IMR-90 (cell line): ENCODE results near the gene SLC22A4. TPM values are rescaled to one million over a fixed set of nuclear protein-coding genes. Genes with fewer than 3 reads are reported as not detected.

Experiments
- ATAC-seq: fragments of 200-7000 bp; cut with Tn5 transposase; 2 replicates; pipeline ENCODE4 v1.9.1; 2020; ENCODE audit warnings: low read depth, mild to moderate bottlenecking, moderate library complexity
- BruUV-seq: library from RNA; stranded (reverse); fragments of 400-500 nt; replicated peaks from 2 replicates; lab custom pipeline; 2021; lab: Mats Ljungman, UMichigan
- CTCF ChIA-PET: fragments of 300-600 bp; formaldehyde crosslinking; extraction: SDS; loops from one replicate; lab custom pipeline; 2021; ENCODE audit warnings: antibody characterized with exemption; lab: Yijun Ruan, JAX
- POLR2A ChIA-PET: fragments of 300-600 bp; sonication (Branson Sonifier 250); formaldehyde crosslinking; loops from one replicate; lab custom pipeline; 2022; ENCODE audit warnings: antibody characterized with exemption; ENCODE audit not compliant: unreplicated experiment; lab: Charles Lee
- DNase-seq: peaks from one replicate; pipeline ENCODE4 v3.0.0; 2013
- H2AFZ ChIP-seq: replicated peaks from 2 replicates; pipeline ENCODE3; 2013; ENCODE audit warnings: low read length, mild to moderate bottlenecking; ENCODE audit not compliant: poor library complexity
- H2AK5ac ChIP-seq: 2 replicates; pipeline ENCODE4 v1.6.1; 2013; ENCODE audit warnings: low read depth, low read length, inconsistent platforms
- H2AK9ac ChIP-seq: replicated peaks from 2 replicates; pipeline ENCODE3; 2013; ENCODE audit warnings: mild to moderate bottlenecking, low read depth, low read length, moderate library complexity; ENCODE audit not compliant: poor library complexity
- H2BK120ac ChIP-seq: 2 replicates; pipeline ENCODE4 v1.6.1; 2013; ENCODE audit warnings: low read depth, low read length, inconsistent platforms
- H2BK15ac ChIP-seq: 3 replicates; pipeline ENCODE4 v1.6.1; 2013; ENCODE audit warnings: low read depth, low read length, inconsistent platforms
- H2BK20ac ChIP-seq: 2 replicates; pipeline ENCODE4 v1.6.1; 2013; ENCODE audit warnings: low read depth, mild to moderate bottlenecking, inconsistent platforms, low read length, moderate library complexity
- H2BK5ac ChIP-seq: 2 replicates; pipeline ENCODE4 v1.6.1; 2013; ENCODE audit warnings: mild to moderate bottlenecking, low read depth, low read length, inconsistent platforms; ENCODE audit not compliant: poor library complexity, severe bottlenecking
- H3K14ac ChIP-seq: replicated peaks from 2 replicates; pipeline ENCODE4 v1.6.1; 2013; ENCODE audit warnings: low read depth, low read length, inconsistent platforms
- H3K18ac ChIP-seq: 2 replicates; pipeline ENCODE4 v1.6.1; 2013; ENCODE audit warnings: low read depth, low read length, control low read depth
- H3K23ac ChIP-seq: 2 replicates; pipeline ENCODE4 v1.6.1; 2013; ENCODE audit warnings: low read depth, low read length, inconsistent platforms
- H3K27ac ChIP-seq: 2 replicates; pipeline ENCODE4 v1.5.1; 2013; ENCODE audit warnings: mild to moderate bottlenecking, control low read depth, low read length; ENCODE audit not compliant: insufficient read depth
- H3K27me3 ChIP-seq: 2 replicates; pipeline ENCODE4 v1.6.1; 2013; ENCODE audit warnings: low read length; ENCODE audit not compliant: control insufficient read depth, insufficient read depth
- H3K36me3 ChIP-seq: 2 replicates; pipeline ENCODE4 v1.6.1; 2013; ENCODE audit warnings: low read length, mixed read lengths; ENCODE audit not compliant: control insufficient read depth, insufficient read depth
- H3K4ac ChIP-seq: 2 replicates; pipeline ENCODE4 v1.6.1; 2013; ENCODE audit warnings: low read depth, low read length, inconsistent platforms
- H3K4me1 ChIP-seq: 2 replicates; pipeline ENCODE4 v1.6.1; 2013; ENCODE audit warnings: low read length, mixed read lengths; ENCODE audit not compliant: control insufficient read depth, insufficient read depth
- H3K4me2 ChIP-seq: 2 replicates; pipeline ENCODE4 v1.6.1; 2013; ENCODE audit warnings: low read depth, mild to moderate bottlenecking, control low read depth, low read length, moderate library complexity
- H3K4me3 ChIP-seq: 2 replicates; pipeline ENCODE4 v1.5.1; 2013; ENCODE audit warnings: low read depth, mild to moderate bottlenecking, control low read depth, low read length, moderate library complexity; ENCODE audit not compliant: insufficient read depth
- H3K56ac ChIP-seq: 2 replicates; pipeline ENCODE4 v1.6.1; 2013; ENCODE audit warnings: low read length, inconsistent platforms; ENCODE audit not compliant: insufficient read depth; ENCODE audit errors: extremely low read depth
- H3K79me1 ChIP-seq, 2 experiments: 2 replicates each; pipeline ENCODE4 v1.6.1; 2013; ENCODE audit warnings: low read length in 2 of 2, inconsistent platforms in 1 of 2, low read depth in 1 of 2
- H3K9ac ChIP-seq: 2 replicates; pipeline ENCODE4 v1.6.1; 2013; ENCODE audit warnings: low read depth, low read length, control low read depth
- H3K9me1 ChIP-seq: 2 replicates; pipeline ENCODE4 v1.6.1; 2013; ENCODE audit warnings: low read length, inconsistent platforms; ENCODE audit not compliant: insufficient read depth
- H3K9me3 ChIP-seq: 2 replicates; pipeline ENCODE4 v1.6.1; 2013; ENCODE audit warnings: low read length; ENCODE audit not compliant: control insufficient read depth, insufficient read depth
- H4K20me1 ChIP-seq: 2 replicates; pipeline ENCODE4 v1.6.1; 2013; ENCODE audit warnings: low read length, inconsistent platforms; ENCODE audit not compliant: insufficient read depth
- H4K5ac ChIP-seq: 2 replicates; pipeline ENCODE4 v1.6.1; 2013; ENCODE audit warnings: mild to moderate bottlenecking, low read depth, low read length, control low read depth
- H4K8ac ChIP-seq, 2 experiments: 2 replicates each; pipeline ENCODE4 v1.6.1; 2013; ENCODE audit warnings: low read depth in 2 of 2, low read length in 2 of 2, control low read depth in 1 of 2, inconsistent platforms in 1 of 2
- H4K91ac ChIP-seq: 2 replicates; pipeline ENCODE4 v1.6.1; 2013; ENCODE audit warnings: low read depth, low read length, inconsistent platforms; ENCODE audit not compliant: insufficient read depth
- CEBPB ChIP-seq: IDR thresholded peaks from 2 replicates; pipeline ENCODE4 v1.6.1; 2012; ENCODE audit warnings: low read depth, low read length, improper control_type of control experiment
- CTCF ChIP-seq: conservative IDR thresholded peaks from 2 replicates; pipeline ENCODE4 v1.5.1; 2012; ENCODE audit warnings: mild to moderate bottlenecking, low read depth, low read length, improper control_type of control experiment
- MAFK ChIP-seq: IDR thresholded peaks from 2 replicates; pipeline ENCODE4 v1.6.1; 2012; ENCODE audit warnings: low read depth, low read length, improper control_type of control experiment
- NFE2L2 ChIP-seq: fragments of 150-350 bp; IDR thresholded peaks from 2 replicates; pipeline ENCODE4 v1.6.1; 2016; ENCODE audit warnings: low read depth, mild to moderate bottlenecking, low read length
- POLR2A ChIP-seq: IDR thresholded peaks from 2 replicates; pipeline ENCODE4 v1.6.1; 2012; ENCODE audit warnings: mild to moderate bottlenecking, low read depth, low read length
- RAD21 ChIP-seq: IDR thresholded peaks from 2 replicates; pipeline ENCODE4 v1.6.1; 2012; ENCODE audit warnings: low read length, improper control_type of control experiment
- RCOR1 ChIP-seq: IDR thresholded peaks from 2 replicates; pipeline ENCODE4 v1.6.1; 2012; ENCODE audit warnings: mild to moderate bottlenecking, low read length, improper control_type of control experiment; ENCODE audit not compliant: insufficient replicate concordance
- RFX5 ChIP-seq: IDR thresholded peaks from 2 replicates; pipeline ENCODE4 v1.8.0; 2012; ENCODE audit warnings: low read depth, mild to moderate bottlenecking, low read length, moderate library complexity
- WGBS, 2 experiments: methylation state at CpG; one replicate each; pipeline versions ENCODE4 v1.1.5 to v1.1.7; 2013; ENCODE audit warnings: missing lambda C conversion rate in 2 of 2; ENCODE audit not compliant: insufficient read length in 1 of 2; ENCODE audit errors: extremely low coverage in 2 of 2; 5-methylcytosine and 5-hydroxymethylcytosine counted together
- dilution Hi-C: fragments of 300-500 bp; cut with HindIII; formaldehyde crosslinking; loops from one replicate; pipeline ENCODE4 v1.14.3; 2018; ENCODE audit warnings: low sequenced_read_pairs; ENCODE audit not compliant: unreplicated experiment
- in situ Hi-C: fragments of 300-500 bp; cut with MboI; formaldehyde crosslinking; loops from 3 replicates; pipeline ENCODE4 v1.14.3; 2019; ENCODE audit warnings: low sequenced_read_pairs, inconsistent platforms, mixed read lengths
- intact Hi-C: fragments of 100-400 bp; cut with micrococcal nuclease; formaldehyde crosslinking; loops from 2 replicates; pipeline ENCODE4 v1.10.0; 2022
- polyA plus RNA-seq, 3 experiments: library from polyadenylated mRNA; depleted of rRNA; stranded (reverse); fragments of >200 nt; gene quantifications; 2 replicates each; pipeline ENCODE4 v1.2.3, GENCODE V29; 2012; ENCODE audit warnings: low replicate concordance in 1 of 3
- total RNA-seq: library from RNA; depleted of rRNA; stranded (reverse); fragments of >200 nt; gene quantifications from 2 replicates; pipeline ENCODE4 v1.2.3, GENCODE V29; 2012

SLC22A4 gene
- total and polyA plus RNA-seq, 2 of the 4 experiments (the other 2 are of a cell fraction) = 2.6 to 3.2 TPM

DNA sequence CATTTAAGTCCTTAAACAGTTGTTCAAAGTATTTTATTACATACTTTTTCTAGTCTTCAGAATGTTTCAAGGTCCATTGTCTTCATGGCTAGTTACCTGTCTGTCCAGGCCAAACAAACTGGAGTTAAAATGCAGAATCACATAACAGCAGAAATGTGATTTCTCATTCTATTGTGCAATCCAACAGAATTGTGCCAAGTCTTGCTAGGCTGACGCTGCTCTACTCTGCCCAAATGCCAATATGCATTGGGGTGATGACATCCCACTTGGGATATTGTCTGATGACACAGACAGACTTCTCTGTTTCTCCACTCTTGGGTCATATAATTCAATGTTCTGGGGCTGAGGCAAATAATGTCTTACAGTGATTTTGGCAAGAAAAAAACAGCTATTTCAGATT, 70.1 kb downstream of the SLC22A4 start:
- H4K91ac ChIP-seq = no peak overlapping the region
- H3K14ac ChIP-seq = 0 out of 2 replicates have a peak overlapping the region, but pooled peaks have one; percentile 0
- 0 out of 2 replicates have a peak, but pooled peaks have one; percentile 9 for ATAC-seq
- no peak overlapping the region for H2AFZ ChIP-seq
- no peak overlapping the region for H2AK9ac ChIP-seq
- H4K8ac ChIP-seq = 0 out of 4 replicates have a peak overlapping the region, but pooled peaks of 1 of the 2 experiments have one; percentile 10
- no peak overlapping the region for H3K56ac ChIP-seq
- no peaks in the 10 kb centered on the region for H3K36me3 ChIP-seq
- H4K5ac ChIP-seq = no peak overlapping the region
- no peak overlapping the region for H3K27ac ChIP-seq
- dilution Hi-C loops = no loop called here
- H3K23ac ChIP-seq = no peak overlapping the region
- H2BK120ac ChIP-seq = no peak overlapping the region
- no peak overlapping the region for H3K4me3 ChIP-seq
- CTCF ChIA-PET = no interaction called here
- no peaks in the 10 kb centered on the region for H4K20me1 ChIP-seq
- H2AK5ac ChIP-seq = no peak overlapping the region
- H2BK15ac ChIP-seq = no peak overlapping the region
- intact Hi-C loops = loop anchor here (2.0 to 5.0 kb wide), 2 partner anchors 70 to 302 kb away; partner anchors contain the start of genes IL3 and SLC22A4
- BruUV-seq = no TSS peak
- WGBS, 2 experiments = no CpG with 5 or more reads among the region's 1 CpG
- peaks cover 4% of the 10 kb centered on the region; the same call in 1 of the 2 replicates for H3K9me1 ChIP-seq
- TF ChIP-seq RAD21 (no peak), CTCF (no peak), RCOR1 (no peak), RFX5 (no peak), MAFK (peak; percentile 21; the same call in 1 of the 2 replicates), CEBPB (peak; percentile 98), NFE2L2 (peak; percentile 20; the same call in 1 of the 2 replicates), POLR2A (no peak)
- H3K79me1 ChIP-seq = no peaks in the 10 kb centered on the region
- no peak overlapping the region for H3K9ac ChIP-seq
- no peak overlapping the region for H3K18ac ChIP-seq
- POLR2A ChIA-PET = no interaction called here
- 0 out of 2 replicates have a peak overlapping the region, but pooled peaks have one; percentile 0 for H2BK20ac ChIP-seq
- in situ Hi-C loops = loop anchor here (10.0 kb wide), 1 partner anchor 300 kb away; the partner anchor contains the start of gene IL3
- H3K27me3 ChIP-seq = 0 out of 2 replicates have a peak, but pooled peaks cover 2% of the 10 kb centered on the region
- no peak overlapping the region for H3K4me2 ChIP-seq
- peaks cover 6% of the 10 kb centered on the region for H3K4me1 ChIP-seq
- H2BK5ac ChIP-seq = peak overlapping the region; percentile 29
- peak overlapping the region; percentile 25 for H3K4ac ChIP-seq
- DNase-seq = peak; percentile 72
- no peaks in the 10 kb centered on the region for H3K9me3 ChIP-seq
